Gastroesophageal sphincter (tissue), 4 donors: ENCODE data around the gene CENPC. TPM values are rescaled to one million over a fixed set of nuclear protein-coding genes. Genes with fewer than 3 reads are reported as not detected.

ENCODE experiments used
- ATAC-seq: fragments of 150-250 bp; one replicate; pipeline ENCODE4 v1.9.1; 2016; ENCODE audit warnings: mild to moderate bottlenecking, moderate library complexity
- H3K27ac ChIP-seq, 4 donors: fragments of 200-600 bp; sonication (generic) in 3 of 4; 1 replicate in 3 of 4; 2 replicates in 1 of 4; pipeline ENCODE4 v1.5.1; 2016 to 2019
- H3K27me3 ChIP-seq: fragments of 200-600 bp; sonication (generic); one replicate; pipeline ENCODE4 v1.5.1; 2019
- H3K36me3 ChIP-seq, 2 donors: fragments of 200-600 bp; sonication (generic); one replicate each; pipeline ENCODE4 v1.5.1; 2019; ENCODE audit warnings: control low read depth in 1 of 2
- H3K4me1 ChIP-seq, 3 donors: fragments of 200-600 bp; sonication (generic); 1 replicate in 2 of 3; 2 replicates in 1 of 3; pipeline ENCODE4 v1.5.1; 2016 to 2019; ENCODE audit warnings: control low read depth in 2 of 3
- H3K4me3 ChIP-seq, 2 donors: fragments of 200-600 bp; sonication (generic); one replicate each; pipeline ENCODE4 v1.5.1; 2019; ENCODE audit warnings: mild to moderate bottlenecking in 1 of 2, moderate library complexity in 1 of 2
- H3K9me3 ChIP-seq, 3 donors: fragments of 200-600 bp; sonication (generic); one replicate each; pipeline ENCODE4 v1.5.1; 2017 to 2019; ENCODE audit warnings: control low read depth in 2 of 3
- EP300 ChIP-seq: sonication (generic); formaldehyde crosslinking; IDR thresholded peaks from one replicate; pipeline ENCODE4 v1.6.1; 2017; ENCODE audit warnings: antibody characterized with exemption, mild to moderate bottlenecking
- POLR2A ChIP-seq, 2 donors: fragments of 450-650 bp; IDR thresholded peaks; one replicate each; pipeline ENCODE4 v1.6.1; 2017; ENCODE audit warnings: antibody characterized with exemption in 2 of 2, mild to moderate bottlenecking in 2 of 2, moderate library complexity in 1 of 2
- POLR2AphosphoS5 ChIP-seq: sonication (generic); formaldehyde crosslinking; IDR thresholded peaks from one replicate; pipeline ENCODE4 v1.6.1; 2017; ENCODE audit warnings: antibody characterized with exemption
- WGBS, 2 donors: methylation state at CpG; one replicate each; pipeline ENCODE4 v1.1.5; 2018; ENCODE audit warnings: low coverage in 1 of 2; 5-methylcytosine and 5-hydroxymethylcytosine counted together
- total RNA-seq, 4 donors: library from RNA; depleted of rRNA; stranded (reverse); fragments of >200 nt; gene quantifications; one replicate each; pipeline ENCODE4 v1.1.0, GENCODE V29; 2016
- TF ChIP-seq, protein P1 (sequence below), 4 experiments: fragments of 200-600 bp in 2 of 4; fragments of 450-650 bp in 2 of 4; sonication (generic) in 1 of 4; IDR thresholded peaks; one replicate each; pipeline ENCODE4 v1.5.1; 2017 to 2019; ENCODE audit warnings: antibody characterized with exemption in 4 of 4, mild to moderate bottlenecking in 2 of 4, moderate library complexity in 2 of 4

CENPC gene
- total RNA-seq, 4 donors from 2014 or later: 12.4 to 48.4 (median 20.2) TPM

GRCh38 chr4:67566335-67566734 is 21.0 kb upstream of the CENPC start:
- Histone ChIP-seq H3K27me3 (no peaks in the 10 kb centered on the region), H3K4me1 (no peaks in the 10 kb centered on the region), H3K4me3 (no peak overlapping the region), H3K27ac (no peak overlapping the region), H3K9me3 (no peaks in the 10 kb centered on the region), H3K36me3 (no peaks in the 10 kb centered on the region)
- no CpG with 5 or more reads among the region's 3 CpGs for WGBS, 2 donors
- TF ChIP-seq POLR2AphosphoS5 (no peak), POLR2A (IDR thresholded peaks at IDR 0.05) (no peak), EP300 (no peak)
- TF ChIP-seq, protein P1, sequence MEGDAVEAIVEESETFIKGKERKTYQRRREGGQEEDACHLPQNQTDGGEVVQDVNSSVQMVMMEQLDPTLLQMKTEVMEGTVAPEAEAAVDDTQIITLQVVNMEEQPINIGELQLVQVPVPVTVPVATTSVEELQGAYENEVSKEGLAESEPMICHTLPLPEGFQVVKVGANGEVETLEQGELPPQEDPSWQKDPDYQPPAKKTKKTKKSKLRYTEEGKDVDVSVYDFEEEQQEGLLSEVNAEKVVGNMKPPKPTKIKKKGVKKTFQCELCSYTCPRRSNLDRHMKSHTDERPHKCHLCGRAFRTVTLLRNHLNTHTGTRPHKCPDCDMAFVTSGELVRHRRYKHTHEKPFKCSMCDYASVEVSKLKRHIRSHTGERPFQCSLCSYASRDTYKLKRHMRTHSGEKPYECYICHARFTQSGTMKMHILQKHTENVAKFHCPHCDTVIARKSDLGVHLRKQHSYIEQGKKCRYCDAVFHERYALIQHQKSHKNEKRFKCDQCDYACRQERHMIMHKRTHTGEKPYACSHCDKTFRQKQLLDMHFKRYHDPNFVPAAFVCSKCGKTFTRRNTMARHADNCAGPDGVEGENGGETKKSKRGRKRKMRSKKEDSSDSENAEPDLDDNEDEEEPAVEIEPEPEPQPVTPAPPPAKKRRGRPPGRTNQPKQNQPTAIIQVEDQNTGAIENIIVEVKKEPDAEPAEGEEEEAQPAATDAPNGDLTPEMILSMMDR (IDR thresholded peaks at IDR 0.05): no peak
- no peak for ATAC-seq

GRCh38 chr4:67565284-67565683 is 20.0 kb upstream of the CENPC start:
- TF ChIP-seq POLR2A (IDR thresholded peaks at IDR 0.05) (no peak), POLR2AphosphoS5 (no peak), EP300 (no peak)
- TF ChIP-seq, protein P1 (IDR thresholded peaks at IDR 0.05): no peak
- no peak overlapping the region for H3K27ac ChIP-seq

DNA sequence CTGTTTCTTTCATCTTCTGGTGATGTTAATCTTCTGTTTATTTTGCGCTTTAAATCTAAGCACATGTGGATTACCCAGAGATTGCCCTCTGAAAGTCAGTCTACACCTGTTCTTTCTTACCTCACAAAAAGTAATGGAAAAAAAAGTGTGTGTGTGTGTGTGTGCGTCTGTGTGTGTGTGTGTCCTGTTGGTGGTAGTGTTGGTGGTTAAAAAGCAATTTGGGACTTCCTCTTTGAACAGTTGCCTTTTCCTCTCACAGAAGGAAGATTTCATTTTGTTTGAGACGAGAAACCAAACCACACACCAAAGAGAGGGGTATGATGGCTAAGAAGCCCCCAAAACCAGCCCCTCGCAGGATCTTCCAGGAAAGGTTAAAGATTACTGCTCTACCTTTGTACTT is 13.2 kb upstream of the CENPC start, which contains the start of gene STAP1:
STAP1 (plus strand) TSS at position 235 of the 400 bp plus-strand sequence; CDS start at position 318, 83 bp downstream.
- no peaks in the 10 kb centered on the region for H3K36me3 ChIP-seq
- no peaks in the 10 kb centered on the region for H3K9me3 ChIP-seq
- no peak within 1 kb of the TSS for H3K4me3 ChIP-seq
- H3K27me3 ChIP-seq: no peaks in the 10 kb centered on the region
- H3K4me1 ChIP-seq: no peaks in the 10 kb centered on the region
- 62 to 74% methylated on average over 3 to 4 of the region's 4 CpGs for WGBS, 2 donors
- TF ChIP-seq EP300 (no peak), POLR2AphosphoS5 (no peak), POLR2A (IDR thresholded peaks at IDR 0.05) (no peak)
- TF ChIP-seq, protein P1 (IDR thresholded peaks at IDR 0.05): no peak
- H3K27ac ChIP-seq: no peak within 1 kb of the TSS
- ATAC-seq: no peak

More at GRCh38 chr4:67565284-67565683, 20.0 kb upstream of the CENPC start:
- Histone ChIP-seq H3K9me3 (no peaks in the 10 kb centered on the region), H3K36me3 (no peaks in the 10 kb centered on the region), H3K4me3 (no peak overlapping the region), H3K4me1 (no peaks in the 10 kb centered on the region), H3K27me3 (no peaks in the 10 kb centered on the region)
- ATAC-seq: no peak

GRCh38 chr4:67556436-67556835 is 11.1 kb upstream of the CENPC start:
- no peak overlapping the region for H3K27ac ChIP-seq
- no peak for ATAC-seq
- no peak overlapping the region for H3K4me3 ChIP-seq
- H3K27me3 ChIP-seq: no peaks in the 10 kb centered on the region
- 9 to 21% methylated on average over 1 to 2 of the region's 2 CpGs for WGBS, 2 donors
- TF ChIP-seq POLR2A (IDR thresholded peaks at IDR 0.05): no peak
- TF ChIP-seq POLR2AphosphoS5: no peak
- TF ChIP-seq, protein P1 (IDR thresholded peaks at IDR 0.05): no peak
- TF ChIP-seq EP300: no peak
- H3K36me3 ChIP-seq: no peaks in the 10 kb centered on the region
- H3K9me3 ChIP-seq: no peaks in the 10 kb centered on the region
- H3K4me1 ChIP-seq: no peaks in the 10 kb centered on the region

GRCh38 chr4:67555447-67555846 is 10.1 kb upstream of the CENPC start:
- Histone ChIP-seq H3K27ac (no peak overlapping the region), H3K27me3 (no peaks in the 10 kb centered on the region), H3K4me3 (no peak overlapping the region), H3K4me1 (no peaks in the 10 kb centered on the region), H3K9me3 (no peaks in the 10 kb centered on the region), H3K36me3 (no peaks in the 10 kb centered on the region)
- WGBS, 2 donors: 56 to 66% methylated on average over 3 of the region's 3 CpGs
- TF ChIP-seq POLR2AphosphoS5: no peak
- TF ChIP-seq POLR2A (IDR thresholded peaks at IDR 0.05): no peak
- TF ChIP-seq EP300: no peak
- TF ChIP-seq, protein P1 (IDR thresholded peaks at IDR 0.05): no peak
- no peak for ATAC-seq
